DMS114 treated with DMSO at 0.1 percent for 48 hours (cell line): ENCODE data around the gene APLN.

Source experiments
- DNase-seq: peaks from one replicate; lab custom pipeline; 2025; ENCODE audit not compliant: unreplicated experiment; lab: John Stamatoyannopoulos, UW

Gene APLN

GRCh38 chrX:129663171-129663570, 8.4 kb upstream of the APLN start:
- DNase-seq: no peak

- no peak for DNase-seq
These were observed 6.6 kb upstream of the APLN start for GRCh38 chrX:129661369-129661768.

- no peak for DNase-seq
These were observed 5.1 kb upstream of the APLN start for GRCh38 chrX:129659861-129660260.

- no peak for DNase-seq
These were observed 4.4 kb upstream of the APLN start for GRCh38 chrX:129659141-129659540.

DNA sequence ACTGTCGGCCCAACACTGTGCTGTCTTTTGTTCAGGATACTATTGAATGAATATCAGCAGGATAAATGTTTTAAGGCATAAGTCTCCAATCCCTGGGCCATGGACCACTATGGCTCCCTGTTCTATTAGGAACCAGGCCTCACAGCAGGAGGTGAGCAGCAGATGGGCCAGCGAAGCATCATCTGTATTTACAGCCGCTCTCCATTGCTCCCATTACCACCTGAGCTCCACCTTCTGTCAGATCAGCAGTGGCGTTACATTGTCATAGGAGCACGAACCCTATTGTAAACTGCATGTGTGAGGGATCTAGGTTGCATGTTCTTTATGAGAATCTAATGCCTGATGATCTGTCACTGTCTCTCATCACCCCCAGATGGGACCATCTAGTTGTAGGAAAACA, 3.7 kb upstream of the APLN start:
- DNase-seq: no peak

GRCh38 chrX:129655547-129656249, 942 bp upstream of the APLN start:
- no peak for DNase-seq

DNA sequence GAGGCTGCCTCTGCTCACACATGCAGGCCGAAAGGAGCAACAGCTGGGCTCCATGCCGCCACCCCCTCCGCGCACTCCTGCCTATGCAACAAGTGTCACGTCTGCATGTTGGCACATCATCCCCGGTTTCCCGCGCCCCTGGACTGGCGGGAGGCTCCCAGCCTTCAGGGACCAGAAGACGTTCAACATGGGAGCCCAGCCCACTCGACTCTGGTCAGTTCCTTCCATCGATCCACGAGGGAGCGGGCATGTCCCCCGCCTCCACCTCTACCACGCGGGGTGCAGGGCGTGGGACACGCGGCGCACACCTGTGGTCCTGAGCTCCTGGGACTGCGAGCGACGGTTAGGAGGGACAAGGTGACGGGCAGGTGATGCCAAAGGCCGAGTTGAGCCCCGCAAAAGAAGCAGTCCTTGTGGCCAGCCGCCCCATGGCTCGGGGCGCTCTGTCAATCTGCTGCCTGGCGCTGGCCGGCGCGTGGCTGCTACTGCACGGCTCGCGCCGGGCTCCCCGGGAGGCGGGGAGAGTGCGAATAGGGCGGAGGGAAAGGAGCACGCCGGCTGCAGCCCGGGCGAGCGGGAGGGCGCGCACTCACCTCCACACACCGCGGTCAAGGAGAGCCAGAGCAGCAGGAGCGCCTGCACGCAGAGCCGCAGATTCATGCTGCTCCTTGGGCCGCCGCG, 645 bp downstream of the APLN start:
- no peak for DNase-seq

DNA sequence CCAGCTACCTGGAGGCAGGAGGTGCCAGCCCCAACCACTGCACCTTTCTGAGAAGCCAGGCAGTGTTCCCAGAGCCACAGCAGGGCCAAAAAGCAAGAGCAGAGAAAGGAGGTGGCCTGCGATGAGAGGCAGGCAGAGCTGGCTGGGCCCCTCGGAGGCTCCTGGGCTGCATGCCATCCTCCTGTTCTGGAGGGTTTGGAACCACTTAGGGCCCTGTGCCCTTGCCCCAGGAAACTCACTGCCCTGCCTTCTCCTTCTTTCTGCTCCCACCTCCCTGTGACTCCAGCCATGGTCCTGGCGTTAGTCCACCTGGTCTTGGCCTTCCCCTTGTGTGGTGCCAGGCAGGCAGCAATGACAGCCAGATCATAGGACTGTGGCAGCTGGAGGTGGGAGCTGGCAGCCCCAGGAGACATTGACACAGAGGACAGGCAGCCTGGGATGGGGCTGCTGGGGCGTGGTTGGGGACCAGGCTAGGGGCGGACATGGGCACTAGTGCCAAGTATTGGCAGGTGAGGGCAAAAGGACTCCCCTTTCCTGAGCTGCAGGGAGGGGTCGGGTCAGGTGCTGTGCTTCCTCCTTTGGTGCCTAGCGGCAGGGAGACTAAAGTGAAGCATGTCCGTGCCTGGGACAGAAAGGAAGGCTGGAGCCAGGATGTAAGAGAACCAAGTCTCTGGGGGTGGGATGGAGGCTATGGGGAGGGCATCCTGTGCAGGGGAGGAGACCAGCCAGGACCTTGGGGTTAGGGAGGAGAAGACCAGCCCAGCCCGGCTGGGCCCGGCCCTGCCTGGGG, 1.4 kb downstream of the APLN start:
- DNase-seq: no peak

GRCh38 chrX:129652565-129653169, 2.1 kb downstream of the APLN start:
- no peak for DNase-seq

DNA sequence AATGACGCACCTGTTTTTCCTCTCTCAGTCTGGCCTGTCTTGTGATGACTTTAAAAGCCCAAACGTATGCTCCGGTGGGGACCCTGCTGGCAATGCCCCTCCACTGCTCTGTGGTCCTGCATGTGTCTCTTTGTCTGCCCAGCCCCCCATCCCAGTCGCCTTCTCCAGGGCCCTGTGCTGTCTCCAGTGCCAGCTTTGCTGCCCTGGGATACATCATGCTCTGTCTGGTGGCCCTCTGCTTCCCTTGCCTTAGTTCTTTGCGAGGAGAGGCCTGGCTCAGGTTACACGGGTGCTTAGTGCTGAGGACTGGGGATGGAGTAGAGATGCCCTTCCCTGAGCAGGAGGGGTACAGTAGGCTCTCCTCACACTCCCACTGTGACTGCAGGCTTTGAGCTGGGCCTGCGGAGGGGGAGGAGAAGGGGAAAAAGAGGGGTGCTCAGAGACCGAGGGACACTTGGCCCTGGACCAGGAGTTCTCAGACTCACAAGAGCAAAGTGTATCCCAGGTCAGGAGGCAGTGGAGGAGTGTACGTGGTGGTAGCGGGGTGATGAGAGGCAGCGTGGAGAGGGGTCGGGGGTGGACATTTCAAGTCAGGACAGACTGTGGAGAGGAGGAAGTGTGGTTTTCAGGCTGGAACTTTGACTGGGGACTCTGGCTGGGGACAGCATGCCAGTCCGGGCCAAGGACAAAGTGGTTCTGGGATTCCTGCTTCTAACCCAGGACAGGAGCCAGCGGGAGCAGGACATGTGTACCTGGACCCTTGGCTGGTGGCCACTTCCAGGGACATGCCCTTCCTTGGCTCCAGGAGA, 2.8 kb downstream of the APLN start:
- no peak for DNase-seq

DNA sequence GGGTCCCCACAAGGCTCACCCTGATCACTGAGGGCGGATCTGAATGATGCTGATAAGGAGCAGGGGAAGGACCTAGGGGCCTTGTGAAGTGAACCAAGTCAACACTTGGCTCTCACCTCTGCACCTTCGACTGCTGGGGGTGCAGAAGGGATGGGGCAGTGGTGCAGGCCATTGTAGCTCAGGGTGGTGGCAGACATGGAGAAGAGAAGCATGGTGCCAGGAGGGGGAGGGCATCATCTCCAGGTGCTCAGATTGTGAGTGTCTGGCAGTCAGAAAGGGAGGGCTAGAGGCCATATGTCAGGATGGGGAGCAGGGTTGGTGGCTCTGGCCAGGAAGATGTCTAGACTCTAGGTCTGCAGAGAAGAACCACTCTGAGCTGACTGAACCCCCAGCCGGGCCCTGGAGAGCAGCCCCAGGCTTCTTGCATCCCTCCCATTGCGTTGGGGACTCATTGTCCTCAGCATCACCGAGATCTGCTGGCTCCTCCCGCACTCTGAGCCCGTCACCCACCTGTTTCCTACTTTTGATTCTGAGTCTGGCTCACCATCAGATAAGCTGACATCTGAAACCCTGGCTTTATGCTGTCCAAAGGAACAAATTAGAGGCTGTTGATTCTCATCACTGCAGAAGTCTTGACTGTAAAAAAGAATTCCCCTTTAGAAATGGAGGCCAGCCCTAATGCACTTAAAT, 3.8 kb downstream of the APLN start:
- no peak for DNase-seq

DNA sequence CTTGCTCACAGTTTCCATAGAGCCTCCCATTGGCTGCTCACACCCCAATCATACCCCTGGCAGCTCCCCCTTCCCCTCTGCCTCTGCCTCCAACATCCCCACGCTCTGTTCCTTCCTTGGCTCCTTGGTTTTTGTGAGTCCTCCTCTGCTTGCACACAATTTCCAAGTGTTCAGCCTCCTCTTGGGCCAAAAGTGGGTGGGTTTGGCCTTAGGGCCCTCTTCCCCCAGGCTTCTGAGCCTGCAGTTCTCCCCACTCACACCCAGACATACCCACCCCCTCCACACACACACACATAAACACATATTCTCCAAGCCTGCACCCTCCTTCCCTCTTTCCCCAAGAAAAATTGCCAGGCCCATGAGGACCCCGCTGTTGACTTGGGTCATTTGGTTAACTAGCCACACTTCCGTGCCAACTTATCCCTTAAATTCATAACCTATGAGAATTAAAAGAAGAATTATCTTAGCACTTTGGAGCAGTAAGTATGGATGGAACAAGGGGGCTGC, 4.5 kb downstream of the APLN start:
- no peak for DNase-seq

GRCh38 chrX:129649268-129650182, 5.2 kb downstream of the APLN start:
- DNase-seq: no peak

- no peak for DNase-seq
These were observed 6.1 kb downstream of the APLN start for GRCh38 chrX:129648514-129649267.

- DNase-seq: no peak
These were observed 7.0 kb downstream of the APLN start for GRCh38 chrX:129647418-129648410.

- DNase-seq: no peak
These were observed 8.0 kb downstream of the APLN start for GRCh38 chrX:129646566-129647417.
